D341Med (cell line): ENCODE results near the gene DHCR24.
"Not testable (repeated sequence)": the region's sequence is repeated elsewhere in the genome, so short reads cannot be mapped to it uniquely, and the experiment has no call there.

Experiments
- DNase-seq: peaks from one replicate; pipeline ENCODE4 v3.0.0; 2012; ENCODE audit warnings: low spot score

DHCR24 gene, protein sequence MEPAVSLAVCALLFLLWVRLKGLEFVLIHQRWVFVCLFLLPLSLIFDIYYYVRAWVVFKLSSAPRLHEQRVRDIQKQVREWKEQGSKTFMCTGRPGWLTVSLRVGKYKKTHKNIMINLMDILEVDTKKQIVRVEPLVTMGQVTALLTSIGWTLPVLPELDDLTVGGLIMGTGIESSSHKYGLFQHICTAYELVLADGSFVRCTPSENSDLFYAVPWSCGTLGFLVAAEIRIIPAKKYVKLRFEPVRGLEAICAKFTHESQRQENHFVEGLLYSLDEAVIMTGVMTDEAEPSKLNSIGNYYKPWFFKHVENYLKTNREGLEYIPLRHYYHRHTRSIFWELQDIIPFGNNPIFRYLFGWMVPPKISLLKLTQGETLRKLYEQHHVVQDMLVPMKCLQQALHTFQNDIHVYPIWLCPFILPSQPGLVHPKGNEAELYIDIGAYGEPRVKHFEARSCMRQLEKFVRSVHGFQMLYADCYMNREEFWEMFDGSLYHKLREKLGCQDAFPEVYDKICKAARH

DNA sequence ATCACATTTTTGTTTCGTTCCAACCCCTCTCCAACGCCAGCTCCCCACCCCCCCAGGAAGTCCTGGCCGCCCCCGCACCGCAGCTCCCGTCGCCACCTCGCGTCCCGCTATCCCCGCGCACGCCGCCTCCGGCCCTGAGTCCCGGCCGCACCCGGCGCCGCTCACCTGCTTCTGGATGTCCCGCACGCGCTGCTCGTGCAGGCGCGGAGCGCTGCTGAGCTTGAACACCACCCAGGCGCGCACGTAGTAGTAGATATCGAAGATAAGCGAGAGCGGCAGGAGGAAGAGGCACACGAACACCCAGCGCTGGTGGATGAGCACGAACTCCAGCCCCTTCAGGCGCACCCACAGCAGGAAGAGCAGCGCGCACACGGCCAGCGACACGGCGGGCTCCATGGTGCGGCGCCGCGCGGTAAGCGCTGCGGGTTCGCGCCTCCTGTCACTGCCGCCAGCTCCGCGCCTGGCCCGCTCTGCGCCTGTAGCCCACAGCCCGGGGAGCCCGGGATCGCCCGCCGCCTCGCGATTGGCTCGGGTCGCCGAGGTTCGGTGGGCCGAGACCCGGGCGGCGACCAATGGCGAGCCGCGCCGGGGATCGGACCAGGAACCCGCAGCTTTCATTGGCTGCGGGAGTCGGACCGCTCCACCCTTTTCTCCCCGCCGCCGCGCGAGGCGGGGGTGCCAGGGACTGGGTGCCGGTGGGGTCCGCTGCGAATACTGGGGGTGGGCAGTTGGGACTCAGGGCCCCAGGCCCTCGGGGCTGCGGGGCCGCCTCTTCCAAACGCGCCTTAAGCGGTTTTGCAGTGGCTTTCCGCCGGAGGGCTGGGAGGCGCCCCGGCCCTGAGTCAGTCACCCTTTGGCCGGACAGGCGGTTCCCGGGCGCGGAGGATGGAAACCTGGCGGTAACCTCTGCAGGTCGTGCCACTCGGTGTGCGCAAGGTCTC, at the start of gene DHCR24:
DHCR24 (minus strand) TSS at position 472 of the 941 bp plus-strand sequence; CDS start at position 396, 76 bp downstream.
- DNase-seq, result peak; percentile 99

DNA sequence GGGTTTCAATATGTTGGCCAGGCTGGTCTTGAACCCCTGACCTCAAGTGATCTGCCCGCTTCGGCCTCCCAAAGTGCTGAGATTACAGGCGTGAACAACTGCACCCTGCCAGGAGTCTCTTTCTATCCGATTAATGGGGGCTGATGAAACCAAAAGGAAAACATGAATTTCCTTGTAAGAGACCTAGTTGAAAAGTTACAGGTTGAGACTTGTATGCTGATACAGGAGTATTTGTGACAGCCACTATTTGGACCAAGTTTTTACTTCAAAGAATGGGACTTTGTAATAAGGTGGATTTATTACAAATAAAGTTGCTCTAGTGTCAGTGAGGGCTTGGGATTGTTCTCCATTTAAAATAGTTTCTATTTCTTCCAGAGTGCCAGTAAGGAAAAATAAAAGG, 49.8 kb upstream of the DHCR24 start:
- DNase-seq, result no peak

DNA sequence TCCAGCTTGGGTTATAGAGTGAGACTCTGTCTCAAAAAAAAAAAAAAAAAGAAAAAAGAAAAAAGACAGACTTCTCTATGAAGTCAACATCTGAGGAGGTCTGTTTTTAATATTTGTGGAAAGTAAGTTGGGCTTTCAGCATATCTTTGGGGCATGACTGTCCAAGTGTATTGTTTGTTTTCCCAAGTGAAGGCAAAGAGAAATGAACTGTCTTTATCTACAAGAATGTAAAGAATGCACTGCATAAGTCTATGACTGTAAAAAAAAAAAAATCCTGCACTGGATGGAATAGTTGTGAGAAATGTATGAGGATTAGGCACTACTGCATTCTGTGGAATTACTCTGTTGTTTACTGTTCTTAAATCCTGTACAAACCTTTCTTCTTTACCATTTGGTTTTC, 47.9 kb upstream of the DHCR24 start:
- DNase-seq, result no peak

DNA sequence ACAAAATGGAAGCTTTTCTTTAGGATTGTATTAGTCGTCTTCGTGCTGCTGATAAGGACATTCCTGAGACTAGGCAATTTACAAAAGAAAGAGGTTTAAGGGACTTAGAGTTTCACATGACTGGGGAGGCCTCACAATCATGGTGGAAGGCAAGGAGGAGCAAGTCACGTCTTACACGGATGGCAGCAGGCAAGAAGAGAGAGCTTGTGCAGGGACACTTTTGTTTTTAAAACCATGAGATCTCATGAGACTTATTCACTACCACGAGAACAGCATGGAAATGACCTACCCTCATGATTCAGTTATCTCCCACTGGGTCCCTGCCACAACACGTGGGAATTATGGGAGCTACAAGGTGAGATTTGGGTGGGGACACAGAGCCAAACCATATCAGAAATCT, 47.1 kb upstream of the DHCR24 start:
- not testable (repeated sequence) for DNase-seq

DNA sequence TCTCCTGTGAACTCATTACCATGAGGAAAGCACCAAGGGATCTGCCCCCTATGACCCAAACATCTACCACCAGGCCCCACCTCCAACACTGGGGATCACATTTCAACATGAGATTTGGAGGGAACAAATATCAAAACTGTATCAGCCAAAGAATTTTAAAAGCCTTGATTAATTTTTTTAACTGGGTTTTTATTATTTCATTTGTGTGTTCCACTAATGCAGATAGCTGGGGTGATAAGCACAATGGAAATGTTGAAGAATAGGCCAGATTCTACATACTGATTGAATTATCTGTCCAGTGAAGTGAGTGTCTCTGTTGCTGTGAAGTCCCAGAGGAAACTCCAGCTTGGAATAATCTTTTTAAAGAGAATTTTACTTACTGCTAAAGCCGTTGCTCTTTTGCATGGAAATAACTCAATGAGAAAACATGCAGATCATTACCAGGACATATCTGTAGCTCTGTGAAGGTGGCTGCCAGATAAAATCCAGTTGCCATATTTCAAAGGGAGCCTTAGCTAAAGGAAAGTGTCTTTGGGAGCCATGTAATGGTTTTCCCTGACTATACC, 44.4 kb upstream of the DHCR24 start:
- no peak for DNase-seq

DNA sequence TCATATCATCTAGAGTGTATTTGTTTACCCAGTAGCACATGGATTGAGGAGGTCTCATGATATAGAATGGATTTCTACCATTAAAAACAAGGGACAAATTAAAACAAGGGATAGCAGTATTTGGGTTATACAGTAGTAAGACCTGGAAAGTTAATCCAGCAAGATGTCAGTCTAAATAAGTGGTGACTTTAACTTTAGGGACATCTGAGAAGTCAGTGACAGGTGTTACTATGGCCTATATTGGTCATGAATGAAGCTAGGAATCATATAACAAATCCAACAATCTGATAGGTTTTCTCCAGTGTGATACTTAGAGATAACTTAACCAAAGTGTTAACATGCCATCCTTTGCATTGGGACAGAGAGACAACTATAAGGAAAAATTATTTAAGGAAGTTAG, 42.7 kb upstream of the DHCR24 start:
- no peak for DNase-seq

DNA sequence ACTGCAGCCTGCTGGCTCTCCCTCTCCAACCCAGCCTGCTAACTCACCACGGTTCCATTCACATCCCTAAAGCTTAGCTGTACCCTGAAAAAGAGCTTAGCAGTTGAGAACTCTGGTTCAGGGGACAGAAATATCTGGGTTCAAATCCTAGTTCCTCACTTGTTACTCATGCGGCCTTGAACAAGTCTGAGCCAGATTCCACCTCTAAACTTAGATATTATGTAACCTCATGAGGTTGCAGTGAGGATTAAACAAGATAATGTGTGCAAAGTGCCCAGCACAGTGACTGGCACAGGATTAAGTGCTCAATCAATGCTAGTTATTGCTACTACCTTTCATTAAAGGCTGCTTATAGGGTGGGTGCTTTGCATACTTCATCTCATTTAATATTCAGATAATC, 41.3 kb upstream of the DHCR24 start:
- DNase-seq, result no peak

DNA sequence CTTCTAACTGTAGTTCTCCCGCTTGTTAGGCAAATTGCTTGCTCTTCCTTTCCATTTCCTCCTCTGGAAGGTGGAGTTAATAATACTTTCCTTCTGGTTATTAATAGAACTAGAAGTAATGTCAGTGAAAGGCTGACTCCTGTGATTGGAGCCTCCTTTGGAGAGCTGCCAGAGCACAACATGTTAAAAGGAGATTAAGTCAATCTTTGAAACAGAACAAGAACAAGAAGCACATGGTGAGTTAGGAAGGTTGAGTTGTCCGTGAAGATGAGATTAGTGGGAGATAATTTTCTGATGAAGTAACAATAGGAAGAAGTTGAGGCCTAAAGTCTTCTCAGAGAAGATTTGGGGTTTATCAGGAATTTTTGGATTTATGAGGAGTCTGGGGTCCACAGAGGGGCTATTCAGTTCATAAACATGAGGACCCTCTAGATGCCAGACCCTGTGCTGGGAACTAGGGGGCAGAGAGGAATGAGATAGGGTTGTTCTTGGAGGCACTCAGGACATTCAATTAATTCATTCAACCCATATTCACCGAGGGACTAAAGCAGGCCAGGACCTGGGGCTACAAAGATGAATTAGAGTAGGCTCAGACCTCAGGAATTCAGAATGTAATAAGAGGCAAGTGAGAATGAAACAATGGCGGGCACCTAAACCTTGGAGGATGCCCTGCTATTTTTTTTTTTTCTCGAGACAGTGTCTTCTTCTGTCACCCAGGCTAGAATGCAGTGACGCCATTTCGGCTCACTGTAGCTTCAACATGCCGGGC, 40.7 kb upstream of the DHCR24 start:
- DNase-seq, result no peak

DNA sequence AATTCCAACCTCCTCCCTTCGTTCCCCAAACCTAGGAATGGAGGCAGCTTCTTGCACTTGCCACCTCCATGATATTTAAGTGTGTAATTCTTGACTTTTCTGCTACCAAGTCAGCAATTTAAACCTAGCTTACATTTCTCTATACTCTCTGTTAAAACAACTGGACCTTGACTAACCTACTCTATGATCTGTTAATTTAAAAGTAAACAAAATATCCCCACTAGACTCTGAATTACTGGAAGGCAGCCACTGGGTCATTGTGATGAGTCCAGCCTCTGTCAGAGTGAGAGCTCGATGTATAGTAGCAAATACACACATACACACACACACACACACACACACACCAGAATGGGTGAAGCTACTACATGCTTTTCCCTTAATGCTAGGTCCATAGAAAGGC, 40.0 kb upstream of the DHCR24 start:
- DNase-seq, result no peak

DNA sequence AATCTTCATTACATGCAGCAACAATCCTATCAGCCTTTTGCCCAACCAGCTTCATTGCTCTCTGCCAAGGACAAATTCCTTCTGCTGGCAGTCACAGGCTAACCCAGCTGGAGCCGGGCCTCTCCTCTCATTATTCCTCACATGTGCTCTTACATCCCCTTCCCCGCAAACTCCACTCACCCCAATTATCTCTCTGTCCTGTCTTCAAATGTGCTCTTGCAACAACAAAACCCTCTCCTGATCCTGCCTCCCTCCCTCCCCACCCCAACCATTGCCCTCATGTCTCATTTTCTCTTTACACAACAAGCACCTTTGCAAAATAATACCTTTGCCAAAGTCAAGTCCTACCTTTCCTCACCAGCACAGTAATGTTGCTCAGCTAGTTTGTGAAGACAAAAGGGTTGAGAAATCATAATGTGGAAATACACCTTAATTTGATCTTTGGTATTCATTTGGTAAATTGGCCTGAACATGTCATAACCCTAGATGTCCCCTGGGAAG, 36.0 kb upstream of the DHCR24 start:
- no peak for DNase-seq

DNA sequence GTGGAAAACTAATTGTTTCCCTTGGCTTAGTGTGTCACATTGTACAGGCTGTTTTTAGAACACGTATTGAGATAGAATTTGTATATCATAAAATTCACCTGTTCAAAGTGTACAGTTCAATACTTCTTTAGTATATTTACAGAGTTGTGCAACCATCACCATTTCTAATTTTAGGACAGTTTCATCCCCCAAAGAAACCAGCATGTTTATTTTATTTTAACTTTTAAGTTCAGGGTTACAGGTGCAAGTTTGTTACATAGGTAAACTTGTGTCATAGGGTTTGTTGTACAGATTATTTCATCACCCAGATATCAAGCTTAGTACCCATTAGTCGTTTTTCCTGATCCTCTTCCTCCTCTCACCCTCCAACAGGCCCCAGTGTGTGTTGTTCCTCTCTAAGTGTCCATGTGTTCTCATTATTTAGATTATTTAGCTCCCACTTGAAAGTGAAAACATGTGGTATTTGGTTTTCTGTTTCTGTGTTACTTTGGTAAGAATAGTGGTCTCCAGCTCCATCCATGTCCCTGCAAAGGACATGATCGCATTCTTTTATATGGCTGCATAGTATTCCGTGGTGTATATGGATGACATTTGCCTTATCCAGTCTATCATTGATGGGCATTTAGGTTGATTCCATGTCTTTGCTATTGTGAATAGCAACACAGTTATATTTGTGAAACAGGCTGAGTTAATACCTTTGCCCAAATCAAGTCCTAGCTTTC, 35.2 kb upstream of the DHCR24 start:
- no peak for DNase-seq

DNA sequence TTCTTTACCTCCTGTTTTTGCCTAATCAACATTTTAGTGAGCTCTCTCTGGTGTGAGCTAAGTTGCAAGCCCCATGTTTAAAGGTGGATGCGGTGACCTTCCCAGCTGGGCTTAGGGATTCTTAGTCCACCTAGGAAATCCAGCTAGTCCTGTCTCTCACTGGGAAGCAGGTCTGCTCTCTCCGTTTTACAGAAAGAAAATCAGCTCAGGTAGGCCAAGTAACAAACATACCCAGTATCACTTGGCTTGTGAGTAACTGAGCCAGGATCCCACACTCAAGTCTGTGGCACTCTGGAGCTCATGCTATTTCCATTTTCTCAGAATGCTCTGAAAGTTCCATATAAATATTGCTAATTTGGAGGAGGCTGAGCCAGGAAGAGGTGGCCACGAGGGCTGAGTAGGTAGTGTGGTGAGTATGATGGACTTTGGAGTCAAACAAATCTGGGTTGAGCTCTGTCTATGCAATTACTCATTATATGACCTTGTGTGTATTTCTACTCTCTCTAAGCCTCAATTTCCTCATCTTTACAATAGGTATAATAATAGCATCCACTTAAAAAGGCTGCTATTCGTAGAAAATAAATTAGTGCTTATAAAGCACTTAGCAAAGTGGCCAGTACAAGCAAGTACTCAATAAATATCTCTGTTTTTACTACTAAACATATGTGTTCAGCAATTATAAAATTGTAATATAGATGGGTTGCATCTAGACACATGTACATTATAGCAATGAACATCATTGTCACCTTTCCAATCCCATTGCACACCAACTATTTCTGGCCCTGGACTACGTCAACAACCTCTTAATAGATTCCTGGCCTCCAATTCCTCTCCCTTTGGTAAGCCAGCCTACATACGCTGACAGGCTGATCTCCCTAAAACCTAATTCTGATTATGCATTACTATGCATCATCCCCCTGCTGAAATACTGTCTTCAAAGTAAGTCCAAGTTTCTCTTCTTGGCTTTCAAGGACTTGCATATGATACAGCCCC, 32.7 kb upstream of the DHCR24 start:
- no peak for DNase-seq

DNA sequence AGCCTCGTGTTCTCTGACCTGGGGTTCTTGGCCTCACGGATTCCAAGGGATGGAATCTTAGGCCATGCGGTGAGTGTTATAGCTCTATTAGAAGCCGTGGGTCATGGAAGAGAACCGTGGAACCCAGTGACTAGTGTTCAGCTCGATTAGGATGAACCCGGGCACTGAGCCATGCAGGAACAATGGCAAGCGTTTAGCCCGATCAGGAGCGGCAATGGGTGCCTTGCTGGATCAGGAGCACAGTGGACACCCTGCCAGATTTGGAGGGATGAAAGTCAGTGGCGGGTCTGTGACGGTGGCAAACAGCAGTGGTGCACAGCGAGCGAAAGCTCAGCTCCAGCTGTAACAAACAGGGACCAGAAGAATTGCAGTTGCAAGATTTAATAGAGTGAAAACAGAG, 24.1 kb upstream of the DHCR24 start:
- DNase-seq, result not testable (repeated sequence)

DNA sequence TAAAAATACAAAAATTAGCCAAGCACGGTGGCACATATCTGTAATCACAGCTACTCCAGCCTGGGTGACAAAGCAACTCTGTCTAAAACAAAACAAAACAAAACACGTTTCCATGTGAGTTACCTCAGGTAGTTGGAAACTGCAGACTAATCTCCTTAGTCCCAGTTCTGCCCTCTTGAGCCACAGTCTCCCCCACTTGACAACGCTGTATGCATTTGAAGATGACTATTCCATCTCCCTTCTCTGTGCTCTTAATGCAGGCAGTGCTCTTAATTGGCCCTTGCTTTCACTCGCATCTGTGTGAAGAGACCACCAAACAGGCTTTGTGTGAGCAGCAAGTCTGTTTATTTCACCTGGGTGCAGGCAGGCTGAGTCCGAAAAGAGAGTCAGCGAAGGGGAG, 19.6 kb upstream of the DHCR24 start:
- no peak for DNase-seq

DNA sequence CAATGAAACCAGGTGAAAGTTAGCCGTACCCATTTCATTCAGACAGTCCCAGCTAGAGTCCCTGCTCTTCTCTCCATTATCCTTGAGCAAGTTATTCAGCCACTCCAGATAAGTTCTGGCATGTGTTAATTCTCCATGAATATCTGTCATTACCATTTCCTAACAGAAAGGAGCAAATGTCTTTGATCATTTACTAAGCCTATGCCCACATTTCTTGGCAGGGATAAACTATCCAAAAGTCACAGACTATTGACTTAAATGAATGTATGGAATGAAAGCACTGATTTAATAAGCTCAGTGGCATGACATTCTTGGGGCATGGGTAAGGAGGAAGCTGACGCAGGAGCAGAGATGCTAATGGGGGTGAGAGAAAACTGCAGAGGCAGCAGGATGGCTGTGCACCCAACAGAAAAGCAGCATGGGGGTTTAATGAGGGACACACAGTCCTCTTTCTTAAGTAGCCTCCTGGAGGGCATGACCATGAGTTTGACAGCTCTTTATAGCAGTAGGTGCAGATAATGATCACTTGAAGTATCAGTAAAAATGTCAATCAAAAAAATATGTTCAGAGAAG, 17.6 kb upstream of the DHCR24 start:
- DNase-seq, result no peak

DNA sequence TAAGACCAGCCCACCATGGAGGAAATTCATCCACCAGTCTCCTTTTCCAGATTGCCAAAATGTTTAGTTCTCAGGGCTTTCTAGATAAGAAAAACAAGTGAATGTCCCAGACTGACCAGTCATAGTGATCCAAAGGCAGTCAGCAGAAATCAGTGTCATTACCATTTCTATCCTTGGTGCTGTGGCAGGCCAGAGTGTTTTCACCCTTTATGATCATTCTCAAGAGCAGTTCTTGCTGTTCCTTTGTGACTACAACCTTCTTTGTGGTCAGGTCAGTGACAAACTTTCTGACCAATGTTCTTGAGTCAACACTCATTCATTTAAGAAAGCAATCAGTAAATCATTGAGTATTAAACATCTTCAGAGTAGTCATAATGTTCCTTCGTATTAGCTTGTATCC, 7.3 kb upstream of the DHCR24 start:
- no peak for DNase-seq

DNA sequence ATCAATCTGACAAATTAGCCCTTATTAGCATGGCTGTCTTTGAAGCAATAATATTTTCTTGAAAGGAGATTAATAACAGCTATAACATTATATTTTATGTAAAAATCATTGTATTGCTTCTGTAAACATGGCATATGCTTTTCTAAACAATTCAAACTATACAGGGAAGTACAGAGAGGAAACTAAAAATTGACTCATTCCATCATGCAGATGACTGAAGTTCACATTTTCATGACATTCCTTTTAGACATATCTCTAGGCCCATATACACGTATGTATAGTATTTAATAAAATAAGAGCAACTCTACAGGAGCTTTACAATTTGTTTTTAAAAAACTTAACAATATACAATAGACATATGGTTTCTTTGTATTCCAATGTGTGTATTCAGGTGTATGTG, 5.6 kb upstream of the DHCR24 start:
- no peak for DNase-seq

DNA sequence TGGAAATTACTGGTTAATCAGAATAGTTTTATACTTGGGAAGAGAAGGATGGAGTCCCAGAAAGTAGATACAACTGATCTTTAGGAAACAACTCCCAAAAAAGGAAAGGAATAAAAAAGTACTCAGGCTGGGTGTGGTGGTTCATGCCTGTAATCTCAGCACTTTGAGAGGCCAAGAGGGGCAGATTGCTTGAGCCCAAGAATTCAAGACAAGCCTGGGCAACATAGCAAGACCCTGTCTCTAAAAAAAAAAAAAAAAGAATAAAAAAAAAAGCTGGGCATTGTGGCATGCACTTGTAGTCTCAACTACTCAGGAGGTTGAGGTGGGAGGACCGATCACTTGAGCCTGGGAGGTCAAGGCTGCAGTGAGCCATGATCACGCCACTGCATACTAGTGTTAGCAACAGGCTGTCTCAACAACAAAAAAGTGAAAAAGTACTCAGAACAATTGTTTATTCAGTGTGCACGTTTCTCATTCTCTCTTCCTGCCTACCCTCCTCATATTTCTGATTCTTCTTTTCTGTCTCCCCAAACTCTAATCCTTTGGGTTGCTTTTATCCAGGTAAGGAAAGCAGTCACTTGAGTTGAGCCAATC, 2.2 kb upstream of the DHCR24 start:
- DNase-seq, result no peak
